ENCODE results near the gene RANBP2.
"Not testable (repeated sequence)": the region's sequence is repeated elsewhere in the genome, so short reads cannot be mapped to it uniquely, and the experiment has no call there.

Gene RANBP2

DNA sequence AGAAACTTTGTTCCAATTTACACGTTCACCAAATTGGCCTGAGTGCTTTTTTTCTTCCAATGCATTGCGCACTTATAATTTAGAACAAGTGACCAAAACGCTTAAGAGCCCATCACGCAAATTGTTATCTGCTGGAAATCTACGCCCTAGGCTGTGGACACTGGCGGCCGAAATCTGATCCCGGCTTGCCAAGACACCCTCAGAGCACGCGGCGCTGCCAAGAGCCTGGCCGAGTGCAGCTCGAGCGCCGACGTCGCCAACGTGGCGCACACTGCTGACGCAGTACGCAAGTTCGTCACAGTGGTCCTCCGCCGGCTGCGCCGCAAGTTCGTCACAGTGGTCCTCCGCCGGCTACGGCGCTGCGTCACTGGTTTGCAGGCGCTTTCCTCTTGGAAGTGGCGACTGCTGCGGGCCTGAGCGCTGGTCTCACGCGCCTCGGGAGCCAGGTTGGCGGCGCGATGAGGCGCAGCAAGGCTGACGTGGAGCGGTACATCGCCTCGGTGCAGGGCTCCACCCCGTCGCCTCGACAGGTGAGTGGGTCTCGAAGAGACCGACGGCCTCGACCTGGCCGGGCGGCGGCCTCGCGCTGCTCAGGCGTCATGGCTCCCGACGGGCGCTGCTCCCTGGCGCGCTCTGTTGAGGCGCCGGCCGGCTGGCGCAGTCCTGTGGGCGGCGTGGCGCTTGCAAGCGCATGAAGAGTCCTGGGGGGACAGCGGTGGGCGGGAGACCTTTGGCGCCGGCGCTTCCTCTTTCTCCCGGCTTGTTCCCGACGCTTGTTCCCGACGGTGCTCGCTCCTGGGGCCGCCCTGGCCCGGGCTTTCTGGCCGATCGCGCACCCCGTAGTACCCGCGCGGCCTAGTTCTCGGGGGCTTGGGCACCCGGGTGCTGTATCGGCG lies at the start of gene RANBP2:
RANBP2 (plus strand) TSS at position 334 of the 896 bp plus-strand sequence; CDS start at position 459, 125 bp downstream.
- DNase-seq (ENCODE audit: low read depth) = peak; percentile 97

DNA sequence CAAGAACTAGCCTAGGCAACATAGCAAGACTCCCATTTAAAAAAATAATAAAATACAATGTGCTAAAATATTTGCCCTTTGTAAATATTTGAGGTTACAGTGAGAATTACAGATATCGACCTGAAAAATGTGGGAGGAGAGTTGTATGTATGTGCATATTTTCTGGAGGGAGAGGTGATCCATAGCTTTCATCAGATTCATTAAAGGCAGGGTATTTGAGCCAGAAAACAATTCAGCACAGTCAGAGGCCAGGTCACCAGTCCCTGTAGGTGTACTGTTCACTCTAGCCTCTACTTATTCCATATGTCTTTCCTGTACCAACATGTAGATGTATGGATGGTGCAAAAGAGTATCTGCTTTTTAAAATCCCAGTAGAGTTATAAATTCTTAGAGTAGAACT lies 49.0 kb upstream of the RANBP2 start:
- not testable (repeated sequence) for DNase-seq (ENCODE audit: low read depth)

DNA sequence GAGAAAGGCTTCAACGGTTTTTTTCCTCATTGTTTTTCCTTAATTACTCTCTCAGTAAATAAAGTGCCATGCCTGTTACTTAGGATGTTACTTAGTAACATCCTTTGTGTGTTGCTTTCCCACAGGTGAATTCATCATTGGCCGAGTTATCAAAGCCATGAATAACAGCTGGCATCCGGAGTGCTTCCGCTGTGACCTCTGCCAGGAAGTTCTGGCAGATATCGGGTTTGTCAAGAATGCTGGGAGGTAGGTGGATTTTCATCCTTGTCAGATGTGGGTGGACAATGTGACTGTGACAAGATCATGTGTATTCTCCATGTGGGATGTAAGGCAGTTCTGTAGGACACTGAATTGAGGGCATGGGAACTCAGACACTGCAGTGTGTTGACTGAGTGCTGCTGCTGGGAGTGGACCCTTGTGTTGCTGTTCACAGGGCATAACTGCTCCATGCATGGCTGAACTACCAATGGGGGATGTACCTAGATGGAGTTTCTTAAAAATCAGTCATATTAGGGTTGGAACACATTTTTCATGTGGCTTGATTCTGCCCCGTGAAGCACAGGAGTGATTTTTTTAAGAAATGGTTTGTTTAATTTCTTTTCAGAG lies 47.0 kb upstream of the RANBP2 start:
- DNase-seq (ENCODE audit: low read depth) = not testable (repeated sequence)

DNA sequence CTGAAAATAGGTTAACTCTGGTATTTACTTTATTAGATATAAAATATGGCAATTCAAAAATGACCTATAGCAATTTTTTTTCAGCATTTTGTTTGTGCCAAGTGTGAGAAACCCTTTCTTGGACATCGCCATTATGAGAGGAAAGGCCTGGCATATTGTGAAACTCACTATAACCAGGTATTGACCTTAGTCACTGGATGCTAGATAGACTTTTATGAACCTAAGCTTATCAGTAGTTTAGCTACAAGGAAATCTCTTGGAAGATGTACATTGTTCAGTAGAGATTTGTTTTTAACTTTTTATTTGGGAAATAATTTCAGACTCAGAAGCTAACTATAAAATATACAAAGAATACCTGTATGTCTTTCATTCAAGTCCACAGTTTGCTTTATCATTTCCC lies 42.8 kb upstream of the RANBP2 start:
- DNase-seq (ENCODE audit: low read depth) = not testable (repeated sequence)

DNA sequence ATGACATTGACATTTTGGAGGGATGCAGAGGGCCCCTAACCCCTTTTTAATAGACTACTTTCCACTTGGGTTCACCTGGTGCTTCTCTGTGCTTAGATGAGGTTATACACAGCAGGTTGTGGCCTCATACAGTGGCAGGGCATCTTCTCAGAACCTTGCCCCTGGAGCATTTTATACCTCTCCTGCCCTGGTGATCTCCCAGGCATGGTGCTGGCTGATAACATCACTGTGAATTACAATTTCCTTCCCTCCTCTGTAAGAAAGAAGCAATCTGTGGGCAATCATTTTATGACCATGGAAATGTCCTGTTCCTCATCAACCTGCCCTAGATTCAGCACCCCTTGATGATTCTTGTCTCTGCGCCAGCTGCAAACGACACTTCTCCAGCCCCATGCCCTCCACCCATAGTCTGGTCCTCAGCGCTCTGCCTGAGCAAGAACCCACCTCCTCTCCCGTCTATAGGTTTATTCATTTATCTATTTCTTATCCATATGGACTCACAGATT lies 42.0 kb upstream of the RANBP2 start:
- not testable (repeated sequence) for DNase-seq (ENCODE audit: low read depth)

DNA sequence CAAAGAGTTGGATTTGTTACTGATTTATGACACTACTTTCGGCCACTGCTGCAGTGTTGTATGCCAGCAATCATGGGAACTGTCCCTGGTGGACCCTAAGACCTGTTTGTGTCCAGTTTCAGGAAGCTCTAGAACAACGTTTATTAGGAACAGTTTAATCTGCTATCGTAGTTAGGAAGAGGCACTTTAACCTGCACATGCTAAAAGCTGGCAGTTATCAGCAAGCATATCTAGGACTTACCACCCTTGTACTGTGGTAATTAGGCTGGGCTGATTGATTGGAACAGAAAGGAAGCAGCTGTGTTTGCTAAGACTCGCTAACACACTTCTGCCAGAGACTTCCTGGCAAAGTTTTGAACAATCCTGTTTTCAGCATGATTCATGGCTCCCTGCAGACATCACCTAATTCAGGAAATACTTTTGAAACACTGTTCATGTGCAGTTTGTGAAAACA lies 41.1 kb upstream of the RANBP2 start:
- peak; percentile 75 for DNase-seq (ENCODE audit: low read depth)

DNA sequence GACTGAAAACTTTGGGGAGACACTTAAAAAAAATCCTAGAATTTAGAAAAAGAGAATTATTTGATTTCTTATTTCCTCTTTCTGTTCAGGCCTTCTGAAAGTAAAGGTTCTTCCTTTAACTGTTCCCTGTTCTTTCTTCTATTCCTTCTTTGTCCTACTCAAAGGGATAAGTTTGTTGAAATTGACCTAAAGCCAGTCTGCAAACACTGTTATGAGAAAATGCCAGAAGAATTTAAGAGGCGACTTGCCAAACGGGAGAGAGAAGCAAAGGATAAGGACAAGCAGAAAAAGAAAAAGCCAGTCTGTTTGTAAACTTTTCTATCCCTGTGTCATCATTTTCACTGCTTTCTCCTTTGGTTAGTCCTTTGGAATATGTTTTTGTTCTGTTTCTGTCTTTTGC lies 38.5 kb upstream of the RANBP2 start:
- not testable (repeated sequence) for DNase-seq (ENCODE audit: low read depth)

DNA sequence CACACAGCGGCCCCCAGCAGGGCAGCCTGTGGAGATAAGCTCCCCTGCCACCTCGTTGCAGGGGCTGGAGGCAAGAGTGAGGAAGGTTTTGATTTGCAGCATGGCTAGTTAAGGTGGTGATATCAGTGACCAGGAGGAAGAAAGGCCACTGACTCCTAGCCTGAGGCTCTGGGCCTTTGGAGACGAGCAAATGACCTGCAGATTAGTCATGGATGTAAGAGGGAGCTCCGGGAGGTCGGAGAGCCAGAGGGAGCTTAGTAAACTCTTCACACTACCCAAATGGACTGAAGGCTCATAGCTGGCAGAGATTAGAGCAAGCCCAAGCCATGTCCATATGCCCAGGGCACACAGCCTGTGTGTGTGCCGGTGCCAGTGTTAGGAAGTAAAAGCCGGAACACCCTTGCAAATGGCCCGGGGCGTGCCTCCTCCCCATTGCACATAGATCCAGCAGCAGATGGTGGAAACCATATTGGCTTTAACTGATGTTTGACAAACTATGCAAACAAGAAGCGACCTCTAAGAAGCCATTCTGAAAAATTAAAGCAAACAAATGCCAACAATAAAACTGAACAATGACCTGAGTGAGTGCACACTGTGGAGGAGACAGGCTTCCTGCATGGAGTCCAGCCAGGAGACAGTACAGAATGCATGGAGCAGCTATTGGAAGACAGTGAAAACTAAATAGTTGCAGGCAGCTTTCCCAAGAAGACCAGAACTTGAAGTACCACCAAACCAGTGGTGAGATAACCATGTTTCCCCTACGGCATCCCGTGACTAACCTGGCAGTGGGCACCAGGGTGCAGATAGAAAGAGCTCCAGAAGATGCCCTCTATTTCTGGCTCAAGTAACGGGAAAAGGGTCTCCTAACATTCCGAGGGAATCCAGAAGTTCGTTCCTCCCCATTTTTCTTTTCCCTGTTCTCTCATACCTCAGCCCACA lies 30.2 kb upstream of the RANBP2 start:
- peak; percentile 42 for DNase-seq (ENCODE audit: low read depth)

DNA sequence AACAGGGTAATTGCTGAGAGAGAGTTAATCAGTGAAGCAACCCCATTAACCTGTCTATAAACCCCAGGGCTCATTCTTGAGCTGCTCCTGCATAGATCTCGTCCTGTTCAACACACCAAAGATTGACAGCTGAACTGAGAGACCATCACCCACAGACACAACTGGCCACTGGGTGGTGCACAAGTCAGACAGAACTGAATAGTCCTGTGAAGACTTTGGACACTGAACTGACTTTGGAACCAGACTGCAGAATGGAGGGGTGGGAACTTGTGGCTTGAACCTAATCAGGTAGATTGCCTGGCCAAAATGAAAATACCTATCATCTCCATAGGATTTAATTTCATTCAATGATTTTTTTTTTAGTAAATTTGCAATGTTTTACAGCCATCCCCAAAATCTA lies 29.3 kb upstream of the RANBP2 start:
- not testable (repeated sequence) for DNase-seq (ENCODE audit: low read depth)

DNA sequence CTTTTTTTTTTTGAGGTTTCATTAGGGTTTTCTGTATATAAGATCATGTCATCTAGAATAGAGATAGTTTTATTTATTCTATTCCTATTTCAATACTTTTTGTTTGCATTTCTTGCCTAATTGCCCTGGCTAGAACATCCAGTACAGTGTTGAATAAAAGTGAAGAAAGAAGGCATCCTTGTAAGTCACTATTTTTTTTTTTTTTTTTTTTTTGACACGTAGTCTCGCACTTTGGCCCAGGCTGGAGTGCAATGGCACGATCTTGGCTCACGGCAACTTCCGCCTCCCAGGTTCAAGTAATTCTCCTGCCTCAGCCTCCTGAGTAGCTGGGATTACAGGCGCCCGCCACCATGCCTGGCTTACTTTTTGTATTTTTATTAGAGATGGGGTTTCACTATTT lies 27.8 kb upstream of the RANBP2 start:
- DNase-seq (ENCODE audit: low read depth) = no peak

DNA sequence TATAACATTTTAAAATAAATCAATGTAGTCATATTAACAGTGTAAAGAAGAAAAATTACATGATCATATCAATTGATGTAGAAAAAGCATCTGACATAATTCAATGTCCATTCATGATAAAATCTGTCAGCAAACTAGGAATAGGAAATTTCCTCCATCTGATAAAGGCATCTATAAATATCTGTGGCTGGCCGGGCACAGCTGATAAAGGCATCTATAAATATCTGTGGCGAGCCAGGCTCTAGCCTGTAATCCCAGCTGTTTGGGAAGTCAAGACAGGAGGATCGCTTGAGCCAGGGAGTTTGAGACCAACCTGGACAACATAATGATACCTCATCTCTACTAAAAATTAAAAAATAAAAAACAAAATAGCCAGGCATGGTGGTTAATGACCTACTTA lies 18.1 kb upstream of the RANBP2 start:
- DNase-seq (ENCODE audit: low read depth) = peak; percentile 36

DNA sequence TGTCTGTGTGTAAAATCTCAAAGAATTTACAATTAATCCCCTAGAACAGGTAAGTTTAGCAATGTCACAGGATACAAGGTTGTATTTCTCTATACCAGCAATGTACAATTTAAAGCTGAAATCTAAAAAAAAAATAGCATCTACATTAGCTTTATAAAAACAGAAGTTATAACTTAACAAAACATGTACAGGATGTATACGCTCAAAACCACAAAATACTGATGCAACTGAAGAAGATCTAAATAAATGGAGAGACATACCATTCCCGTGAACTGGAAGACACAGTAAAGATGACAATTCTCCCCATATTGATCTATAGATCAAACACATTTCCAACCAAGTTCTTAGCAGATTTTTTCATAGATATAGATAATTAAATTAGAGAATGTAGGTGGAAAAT lies 17.5 kb upstream of the RANBP2 start:
- no peak for DNase-seq (ENCODE audit: low read depth)

DNA sequence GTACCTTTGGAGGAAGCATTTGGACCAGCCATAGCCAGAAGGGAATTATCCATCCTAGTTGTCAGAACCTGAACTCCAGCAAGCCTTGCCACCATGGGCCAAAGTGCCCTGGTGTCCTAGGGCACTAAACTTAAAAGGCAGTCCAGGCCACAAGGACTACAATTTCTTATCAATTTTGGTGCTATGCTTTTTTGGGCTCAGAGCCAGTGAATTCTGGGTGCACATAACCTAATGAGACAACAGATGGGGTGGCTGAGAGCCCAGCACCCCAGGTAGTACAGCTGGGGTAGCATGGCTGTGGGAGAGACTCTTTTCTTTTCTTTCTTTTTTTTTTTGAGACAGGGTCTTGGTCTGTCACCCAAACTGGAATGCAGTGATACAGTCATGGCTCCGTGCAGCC lies 14.4 kb upstream of the RANBP2 start:
- DNase-seq (ENCODE audit: low read depth) = no peak

DNA sequence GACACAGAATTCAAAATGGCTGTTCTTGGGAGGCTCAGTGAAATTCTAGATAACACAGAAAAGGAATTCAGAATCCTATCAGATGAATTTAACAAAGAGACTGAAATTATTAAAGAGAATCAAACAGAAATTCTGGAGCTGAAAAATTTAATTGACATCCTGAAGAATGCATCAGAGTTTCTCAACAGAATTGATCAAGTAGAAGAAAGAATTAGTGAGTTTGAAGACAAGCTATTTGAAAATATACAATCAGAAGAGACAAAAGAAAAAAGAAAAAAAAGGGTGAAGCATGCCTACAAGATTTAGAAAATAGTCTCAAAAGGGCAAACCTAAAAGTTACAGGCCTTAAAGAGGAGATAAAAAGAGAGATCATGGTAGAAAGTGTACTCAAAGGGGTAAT lies 12.0 kb upstream of the RANBP2 start:
- no peak for DNase-seq (ENCODE audit: low read depth)

DNA sequence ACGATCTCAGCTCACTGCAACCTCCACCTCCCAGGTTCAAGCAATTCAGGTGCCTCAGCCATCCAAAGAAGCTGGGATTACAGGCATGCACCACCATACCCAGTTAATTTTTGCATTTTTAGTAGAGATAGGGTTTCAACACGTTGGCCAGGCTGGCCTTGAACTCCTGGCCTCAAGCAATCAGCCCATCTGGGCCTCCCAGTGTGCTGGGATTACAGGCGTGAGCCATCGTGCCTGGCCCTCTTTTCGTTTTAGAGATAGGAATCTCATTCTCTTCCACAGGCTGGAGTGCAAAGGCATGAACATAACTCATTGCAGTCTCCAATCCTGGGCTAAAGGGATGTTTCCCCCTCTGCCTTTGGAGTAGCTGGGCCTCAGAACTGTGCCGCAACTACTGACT lies 2.3 kb upstream of the RANBP2 start:
- DNase-seq (ENCODE audit: low read depth) = not testable (repeated sequence)

DNA sequence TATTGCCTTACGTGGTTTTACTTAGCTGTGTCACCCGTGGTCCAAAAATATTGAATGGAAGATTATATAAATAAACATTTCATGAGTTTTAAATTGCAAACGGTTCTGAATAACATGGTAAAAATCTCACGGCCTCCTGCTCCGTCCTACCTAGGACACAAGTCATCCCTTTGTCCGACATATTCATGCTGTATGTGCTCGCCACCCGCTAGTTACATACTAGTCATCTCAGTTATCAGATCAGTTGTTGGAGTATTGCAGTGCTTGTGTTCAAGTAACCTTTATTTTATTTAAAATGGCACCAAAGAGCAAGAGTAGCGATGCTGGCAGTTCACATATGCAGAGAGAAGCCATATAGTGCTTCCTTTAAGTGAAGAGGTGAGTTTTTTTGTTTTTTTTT lies 6.8 kb downstream of the RANBP2 start:
- DNase-seq (ENCODE audit: low read depth) = not testable (repeated sequence)

DNA sequence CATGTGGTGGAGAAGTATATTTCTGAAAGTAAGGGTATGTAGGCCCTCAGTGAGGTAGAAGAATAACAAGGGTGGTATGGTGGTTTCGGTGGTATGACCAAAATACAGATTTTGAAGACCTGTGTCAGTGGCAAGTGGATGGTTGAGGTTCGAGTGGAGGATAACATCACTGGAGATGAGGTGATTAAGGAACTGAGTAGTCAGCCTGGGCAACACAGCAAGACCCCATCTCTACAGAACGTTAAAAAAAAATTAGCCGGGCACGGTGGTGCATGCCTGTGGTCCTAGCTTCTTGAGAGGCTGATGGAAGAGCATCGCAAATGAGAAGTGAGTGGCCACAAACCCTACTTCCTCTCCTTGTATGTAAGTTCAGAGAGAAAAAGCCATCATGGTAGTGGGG lies 15.4 kb downstream of the RANBP2 start:
- peak; percentile 11 for DNase-seq (ENCODE audit: low read depth)

DNA sequence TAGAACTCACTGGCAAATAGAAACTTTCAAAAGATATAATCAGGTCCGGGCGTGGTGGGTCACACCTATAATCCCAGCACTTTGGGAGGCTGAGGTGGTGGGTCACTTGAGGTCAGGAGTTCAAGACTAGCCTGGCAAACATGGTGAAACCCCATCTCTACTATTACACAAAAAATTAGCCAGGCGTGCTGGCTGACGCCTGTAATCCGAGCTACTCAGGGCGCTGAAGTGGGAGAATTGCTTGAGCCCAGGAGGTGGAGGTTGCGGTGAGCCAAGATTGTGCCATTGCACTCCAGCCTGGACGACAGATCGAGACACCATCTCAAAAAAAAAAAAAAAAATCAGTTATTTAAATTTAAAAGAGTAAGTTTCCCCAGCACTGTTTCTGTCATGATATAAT lies 38.7 kb downstream of the RANBP2 start:
- not testable (repeated sequence) for DNase-seq (ENCODE audit: low read depth)

DNA sequence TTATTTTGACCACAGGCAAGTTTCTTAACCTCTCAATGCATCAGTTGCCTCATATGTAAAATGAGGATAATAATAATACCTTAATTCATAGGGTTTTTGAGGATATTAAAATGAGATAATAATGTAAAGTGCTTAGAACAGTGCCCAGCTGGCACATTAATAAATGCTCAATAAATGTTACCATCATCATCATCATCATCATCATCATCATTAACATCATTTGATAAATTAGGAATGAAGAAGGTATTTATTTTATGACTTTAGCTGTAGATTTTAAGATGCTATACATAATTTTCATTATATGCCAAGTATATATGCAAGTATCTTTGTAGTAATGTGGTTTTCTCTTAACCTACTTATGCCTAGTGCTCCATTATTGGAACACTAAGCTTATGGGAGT lies 43.3 kb downstream of the RANBP2 start:
- DNase-seq (ENCODE audit: low read depth) = not testable (repeated sequence)

DNA sequence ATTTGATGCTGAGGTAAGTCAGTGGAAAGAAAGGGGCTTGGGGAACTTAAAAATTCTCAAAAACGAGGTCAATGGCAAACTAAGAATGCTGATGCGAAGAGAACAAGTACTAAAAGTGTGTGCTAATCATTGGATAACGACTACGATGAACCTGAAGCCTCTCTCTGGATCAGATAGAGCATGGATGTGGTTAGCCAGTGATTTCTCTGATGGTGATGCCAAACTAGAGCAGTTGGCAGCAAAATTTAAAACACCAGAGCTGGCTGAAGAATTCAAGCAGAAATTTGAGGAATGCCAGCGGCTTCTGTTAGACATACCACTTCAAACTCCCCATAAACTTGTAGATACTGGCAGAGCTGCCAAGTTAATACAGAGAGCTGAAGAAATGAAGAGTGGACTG lies 47.4 kb downstream of the RANBP2 start:
- DNase-seq (ENCODE audit: low read depth) = peak; percentile 7

DNA sequence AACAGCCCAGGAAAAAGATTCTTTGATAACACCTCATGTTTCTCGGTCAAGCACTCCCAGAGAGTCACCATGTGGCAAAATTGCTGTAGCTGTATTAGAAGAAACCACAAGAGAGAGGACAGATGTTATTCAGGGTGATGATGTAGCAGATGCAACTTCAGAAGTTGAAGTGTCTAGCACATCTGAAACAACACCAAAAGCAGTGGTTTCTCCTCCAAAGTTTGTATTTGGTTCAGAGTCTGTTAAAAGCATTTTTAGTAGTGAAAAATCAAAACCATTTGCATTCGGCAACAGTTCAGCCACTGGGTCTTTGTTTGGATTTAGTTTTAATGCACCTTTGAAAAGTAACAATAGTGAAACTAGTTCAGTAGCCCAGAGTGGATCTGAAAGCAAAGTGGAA lies 48.6 kb downstream of the RANBP2 start:
- not testable (repeated sequence) for DNase-seq (ENCODE audit: low read depth)

DNA sequence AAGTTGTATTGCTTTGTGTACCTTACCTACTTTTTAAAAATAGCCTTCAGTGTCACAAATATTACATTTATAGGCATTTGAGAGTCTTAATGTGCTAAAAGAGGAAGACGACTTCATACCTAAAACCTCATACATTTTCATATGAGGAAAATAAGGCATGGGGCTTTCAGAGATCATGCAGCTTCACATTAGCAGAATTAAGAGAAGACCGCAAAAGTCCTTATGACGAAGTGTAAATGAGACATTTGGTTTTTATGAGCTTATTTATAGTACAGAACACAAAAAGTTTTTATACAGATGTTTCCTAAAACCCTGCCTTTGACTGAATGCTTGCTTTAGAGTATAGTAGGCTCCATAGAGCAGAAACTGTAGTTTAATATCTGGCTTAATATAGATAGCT lies 57.2 kb downstream of the RANBP2 start:
- DNase-seq (ENCODE audit: low read depth) = no peak

All from EH (cell line).